Natural killer cell treated with Interleukin-12 subunit alpha and Interleukin-12 subunit beta and Interleukin-15 and Interleukin-18, amount 100 ng/mL, for 72 hours (primary cell): ENCODE measurements around the gene STX8. TPM values are rescaled to one million over a fixed set of nuclear protein-coding genes. Genes with fewer than 3 reads are reported as not detected.
A peak's percentile ranks its signal among the peaks of the same experiment; 100 is the strongest.
"Not testable (repeated sequence)": the region's sequence is repeated elsewhere in the genome, so short reads cannot be mapped to it uniquely, and the experiment has no call there.

ENCODE experiments used
- ATAC-seq, 2 donors: fragments of 150-1000 bp; cut with Tn5 transposase in 1 of 2; sonication (Bioruptor Pico), chemical (Tn5 transposase) in 1 of 2; 2 replicates each; pipeline ENCODE4 v1.10.0; 2021
- DNase-seq: peaks from one replicate; pipeline ENCODE4 v3.0.0; 2022; ENCODE audit warnings: low spot score
- H3K27ac Mint-ChIP-seq, 2 donors: 1 replicate in 1 of 2; 2 replicates in 1 of 2; pipeline ENCODE4 v1.8.0; 2022; ENCODE audit warnings: mixed read lengths in 2 of 2, mild to moderate bottlenecking in 1 of 2, moderate library complexity in 1 of 2
- H3K27me3 Mint-ChIP-seq, 2 donors: 1 replicate in 1 of 2; 2 replicates in 1 of 2; pipeline ENCODE4 v1.8.0; 2022; ENCODE audit warnings: mixed read lengths in 2 of 2
- H3K36me3 Mint-ChIP-seq: one replicate; pipeline ENCODE4 v1.8.0; 2022; ENCODE audit warnings: mixed read lengths
- H3K4me1 Mint-ChIP-seq, 2 donors: 1 replicate in 1 of 2; 2 replicates in 1 of 2; pipeline ENCODE4 v1.8.0; 2022; ENCODE audit warnings: low read depth in 2 of 2, mixed read lengths in 2 of 2, mild to moderate bottlenecking in 1 of 2
- H3K4me3 Mint-ChIP-seq: one replicate; pipeline ENCODE4 v1.8.0; 2022; ENCODE audit warnings: mixed read lengths
- H3K9me3 Mint-ChIP-seq: 2 replicates; pipeline ENCODE4 v1.8.0; 2022; ENCODE audit warnings: mixed read lengths
- total RNA-seq, 2 donors: library from RNA; stranded (reverse); gene quantifications; one replicate each; pipeline ENCODE4 v1.2.3, GENCODE V29; 2022

The STX8 gene
- total RNA-seq, 2 donors from 2014 or later = 65.2 to 87.7 TPM

GRCh38 chr17:9370467-9370866, 205.2 kb downstream of the STX8 start:
- H3K4me1 Mint-ChIP-seq = peaks cover 0 to 14% of the 10 kb centered on the region in 2 donors
- H3K27me3 Mint-ChIP-seq = no peaks in the 10 kb centered on the region
- H3K36me3 Mint-ChIP-seq = no peaks in the 10 kb centered on the region
- no peak overlapping the region for H3K27ac Mint-ChIP-seq
- H3K4me3 Mint-ChIP-seq = no peak overlapping the region
- no peak for ATAC-seq
- no peaks in the 10 kb centered on the region for H3K9me3 Mint-ChIP-seq
- DNase-seq = no peak

- H3K27me3 Mint-ChIP-seq = no peaks in the 10 kb centered on the region
- ATAC-seq (no peak), DNase-seq (no peak)
- H3K9me3 Mint-ChIP-seq = no peaks in the 10 kb centered on the region
- no peaks in the 10 kb centered on the region for H3K36me3 Mint-ChIP-seq
- H3K4me3 Mint-ChIP-seq = no peak overlapping the region
- peaks cover 6 to 18% of the 10 kb centered on the region in 2 donors for H3K4me1 Mint-ChIP-seq
- H3K27ac Mint-ChIP-seq = no peak overlapping the region
These were observed 207.0 kb downstream of the STX8 start for GRCh38 chr17:9368631-9369030.

- H3K9me3 Mint-ChIP-seq = no peaks in the 10 kb centered on the region
- DNase-seq = no peak
- H3K4me1 Mint-ChIP-seq = peaks cover 6 to 18% of the 10 kb centered on the region in 2 donors
- H3K36me3 Mint-ChIP-seq = no peaks in the 10 kb centered on the region
- no peaks in the 10 kb centered on the region for H3K27me3 Mint-ChIP-seq
- H3K27ac Mint-ChIP-seq = no peak overlapping the region
- no peak overlapping the region for H3K4me3 Mint-ChIP-seq
- no peak for ATAC-seq
These were observed 208.5 kb downstream of the STX8 start for GRCh38 chr17:9367156-9367555.

GRCh38 chr17:9364837-9365430, 210.7 kb downstream of the STX8 start:
- Mint-ChIP-seq H3K4me3 (no peak overlapping the region), H3K4me1 (peaks cover 6 to 13% of the 10 kb centered on the region in 2 donors), H3K27me3 (no peaks in the 10 kb centered on the region), H3K27ac (no peak overlapping the region), H3K9me3 (no peaks in the 10 kb centered on the region), H3K36me3 (no peaks in the 10 kb centered on the region)
- ATAC-seq = no peak
- no peak for DNase-seq

- H3K4me3 Mint-ChIP-seq = no peak overlapping the region
- ATAC-seq = no peak
- no peaks in the 10 kb centered on the region for H3K27me3 Mint-ChIP-seq
- H3K9me3 Mint-ChIP-seq = no peaks in the 10 kb centered on the region
- peaks cover 6 to 8% of the 10 kb centered on the region in 2 donors for H3K4me1 Mint-ChIP-seq
- no peaks in the 10 kb centered on the region for H3K36me3 Mint-ChIP-seq
- DNase-seq = no peak
- no peak overlapping the region for H3K27ac Mint-ChIP-seq
These were observed 211.9 kb downstream of the STX8 start for GRCh38 chr17:9363440-9364350.

- H3K4me3 Mint-ChIP-seq = no peak overlapping the region
- no peaks in the 10 kb centered on the region for H3K9me3 Mint-ChIP-seq
- no peaks in the 10 kb centered on the region for H3K36me3 Mint-ChIP-seq
- no peak overlapping the region for H3K27ac Mint-ChIP-seq
- peaks cover 4 to 6% of the 10 kb centered on the region in 2 donors for H3K4me1 Mint-ChIP-seq
- no peaks in the 10 kb centered on the region for H3K27me3 Mint-ChIP-seq
- ATAC-seq (no peak), DNase-seq (no peak)
These were observed 214.2 kb downstream of the STX8 start for GRCh38 chr17:9361188-9361955.

GRCh38 chr17:9360677-9361081, 214.9 kb downstream of the STX8 start:
- H3K4me3 Mint-ChIP-seq = no peak overlapping the region
- no peaks in the 10 kb centered on the region for H3K27me3 Mint-ChIP-seq
- ATAC-seq (no peak), DNase-seq (no peak)
- H3K27ac Mint-ChIP-seq = no peak overlapping the region
- H3K36me3 Mint-ChIP-seq = no peaks in the 10 kb centered on the region
- H3K4me1 Mint-ChIP-seq = peaks cover 4 to 6% of the 10 kb centered on the region in 2 donors
- H3K9me3 Mint-ChIP-seq = no peaks in the 10 kb centered on the region

- no peak overlapping the region for H3K4me3 Mint-ChIP-seq
- H3K4me1 Mint-ChIP-seq = peaks cover 0 to 8% of the 10 kb centered on the region in 2 donors
- no peaks in the 10 kb centered on the region for H3K36me3 Mint-ChIP-seq
- H3K9me3 Mint-ChIP-seq = no peaks in the 10 kb centered on the region
- H3K27me3 Mint-ChIP-seq = no peaks in the 10 kb centered on the region
- DNase-seq (no peak), ATAC-seq (no peak)
- H3K27ac Mint-ChIP-seq = no peak overlapping the region
These were observed 219.1 kb downstream of the STX8 start for GRCh38 chr17:9356488-9356911.

GRCh38 chr17:9355846-9356245, 219.8 kb downstream of the STX8 start:
- no peak for DNase-seq
- Mint-ChIP-seq H3K4me1 (peaks cover 0 to 8% of the 10 kb centered on the region in 2 donors), H3K27ac (no peak overlapping the region), H3K36me3 (no peaks in the 10 kb centered on the region), H3K9me3 (no peaks in the 10 kb centered on the region), H3K27me3 (no peaks in the 10 kb centered on the region), H3K4me3 (no peak overlapping the region)
- no peak for ATAC-seq

- H3K27me3 Mint-ChIP-seq, ATAC-seq, H3K9me3 Mint-ChIP-seq, H3K36me3 Mint-ChIP-seq, H3K4me1 Mint-ChIP-seq, H3K27ac Mint-ChIP-seq, H3K4me3 Mint-ChIP-seq, DNase-seq: not testable (repeated sequence)
These were observed 220.4 kb downstream of the STX8 start for GRCh38 chr17:9355231-9355630.

- Mint-ChIP-seq H3K36me3 (no peaks in the 10 kb centered on the region), H3K27ac (no peak overlapping the region), H3K27me3 (no peaks in the 10 kb centered on the region), H3K4me1 (peaks cover 17 to 27% of the 10 kb centered on the region in 2 donors), H3K4me3 (no peak overlapping the region), H3K9me3 (no peaks in the 10 kb centered on the region)
- ATAC-seq (no peak), DNase-seq (no peak)
These were observed 225.5 kb downstream of the STX8 start for GRCh38 chr17:9350080-9350479.

- Mint-ChIP-seq H3K27ac (peak overlapping the region; percentile 4 to 5), H3K4me3 (peak overlapping the region; percentile 3), H3K9me3 (no peaks in the 10 kb centered on the region)
These were observed 229.2 kb downstream of the STX8 start for GRCh38 chr17:9346296-9346926.

GRCh38 chr17:9343516-9343915, 232.1 kb downstream of the STX8 start:
- peaks cover 23 to 34% of the 10 kb centered on the region in 2 donors for H3K4me1 Mint-ChIP-seq
- DNase-seq (no peak), ATAC-seq (no peak)
- H3K36me3 Mint-ChIP-seq = no peaks in the 10 kb centered on the region
- H3K27me3 Mint-ChIP-seq = no peaks in the 10 kb centered on the region
- H3K9me3 Mint-ChIP-seq = no peaks in the 10 kb centered on the region
- no peak overlapping the region for H3K27ac Mint-ChIP-seq
- H3K4me3 Mint-ChIP-seq = no peak overlapping the region

More at GRCh38 chr17:9346296-9346926, 229.2 kb downstream of the STX8 start:
- ATAC-seq = peak; percentile 44 to 74
- H3K4me1 Mint-ChIP-seq = peaks cover 23 to 37% of the 10 kb centered on the region in 2 donors
- no peaks in the 10 kb centered on the region for H3K36me3 Mint-ChIP-seq
- H3K27me3 Mint-ChIP-seq = no peaks in the 10 kb centered on the region
- DNase-seq = no peak
